Myometrial cell (primary cell): ENCODE results near the gene YIF1A. TPM values are rescaled to one million over a fixed set of nuclear protein-coding genes. Genes with fewer than 3 reads are reported as not detected.

Experiments used
- total RNA-seq: library from RNA; depleted of rRNA; stranded (reverse); fragments of >200 nt; gene quantifications from 2 replicates; pipeline ENCODE4 v1.2.3, GENCODE V29; 2015

Gene YIF1A, protein sequence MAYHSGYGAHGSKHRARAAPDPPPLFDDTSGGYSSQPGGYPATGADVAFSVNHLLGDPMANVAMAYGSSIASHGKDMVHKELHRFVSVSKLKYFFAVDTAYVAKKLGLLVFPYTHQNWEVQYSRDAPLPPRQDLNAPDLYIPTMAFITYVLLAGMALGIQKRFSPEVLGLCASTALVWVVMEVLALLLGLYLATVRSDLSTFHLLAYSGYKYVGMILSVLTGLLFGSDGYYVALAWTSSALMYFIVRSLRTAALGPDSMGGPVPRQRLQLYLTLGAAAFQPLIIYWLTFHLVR
- 239 and 330 TPM in 2 replicates for total RNA-seq

DNA sequence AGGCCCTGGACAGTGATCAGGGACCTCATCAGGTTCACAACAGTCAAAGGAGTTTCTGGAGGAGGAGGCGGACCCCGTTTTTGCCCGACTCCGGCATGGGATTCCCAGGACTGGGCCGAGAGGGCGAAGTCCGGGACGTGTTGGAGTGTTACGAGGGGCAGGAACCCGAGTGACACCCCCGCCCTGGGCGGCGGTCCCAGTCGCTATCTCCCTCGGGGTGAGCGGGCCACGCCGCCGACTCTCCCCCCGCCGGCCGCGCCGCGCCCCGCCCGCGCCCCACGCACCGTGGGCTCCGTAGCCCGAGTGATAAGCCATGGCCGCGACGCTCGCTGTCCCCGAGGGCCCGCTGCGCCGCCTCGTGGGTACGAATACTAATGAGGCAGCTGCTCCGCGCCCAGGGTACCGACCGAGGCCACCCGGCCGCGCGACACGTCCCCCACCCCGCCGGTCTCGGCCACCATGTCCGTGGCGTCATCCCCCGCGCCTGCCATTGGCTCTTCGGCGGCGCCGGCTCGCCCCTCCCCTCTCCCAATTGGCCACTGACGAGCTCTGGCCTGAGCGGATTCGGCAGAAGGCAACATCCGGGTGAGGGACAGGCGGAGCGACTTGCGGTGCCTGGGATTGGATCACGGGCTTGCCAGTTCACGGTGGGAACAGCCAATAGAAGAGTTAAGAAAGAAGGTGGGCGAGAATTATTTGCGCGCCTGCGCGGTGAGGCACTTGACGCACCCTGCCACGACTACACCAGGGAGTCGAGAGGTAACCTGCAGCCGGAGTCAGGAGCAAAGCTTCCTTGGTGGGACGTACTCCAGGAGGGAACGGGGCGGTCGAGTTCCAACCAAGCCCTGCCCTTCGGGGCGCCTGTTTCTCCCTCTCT, at the start of gene YIF1A:
Gene YIF1A (minus strand): TSS at position 473 of the 877 bp plus-strand sequence. CDS start 158 bp downstream, at position 315.

DNA sequence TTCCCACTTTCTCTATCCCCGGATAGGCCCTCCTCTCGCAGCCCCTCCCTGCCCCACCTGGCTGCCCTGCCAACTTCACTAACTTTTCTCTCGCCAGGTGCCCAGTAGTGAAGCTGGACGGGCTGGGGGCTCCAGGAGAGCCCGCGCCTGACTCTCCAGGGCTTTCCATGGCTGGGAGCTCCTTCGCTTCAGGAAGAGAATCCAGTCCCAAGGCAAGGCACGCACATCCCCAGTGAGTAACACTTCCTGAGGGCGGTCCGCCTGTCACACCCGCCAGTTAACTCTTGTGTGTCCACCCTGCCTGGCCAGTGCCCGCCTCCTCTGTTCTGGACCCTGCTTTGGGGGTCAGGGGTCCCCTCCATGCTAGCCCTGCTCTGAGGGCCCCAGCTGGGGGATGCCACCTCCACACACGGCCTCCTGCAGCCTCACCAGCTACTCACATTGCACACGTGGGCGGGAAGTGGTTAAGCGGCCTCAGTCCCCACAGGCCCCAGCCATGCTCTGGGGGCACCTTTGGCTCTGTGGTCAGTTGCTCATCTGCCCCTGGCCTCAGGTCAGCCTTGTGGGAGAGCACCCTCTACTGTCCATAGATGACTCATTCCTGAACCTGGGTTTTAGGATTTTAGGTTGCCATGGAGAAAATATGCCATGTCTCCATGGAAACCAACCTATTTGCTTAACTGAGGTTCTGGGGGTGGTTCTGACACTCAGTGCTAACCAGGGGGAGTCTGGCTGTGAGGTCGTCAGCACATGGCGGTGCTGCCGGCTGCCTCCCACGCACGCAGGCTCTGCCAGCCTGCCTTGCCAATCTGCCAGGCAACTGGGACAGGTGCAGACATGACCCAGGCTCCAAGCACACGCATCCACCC, 47.5 kb upstream of the YIF1A start, which contains the start of gene RIN1:
Gene RIN1 (minus strand): TSS at position 201 of the 869 bp plus-strand sequence. CDS start 32 bp downstream, at position 169.

DNA sequence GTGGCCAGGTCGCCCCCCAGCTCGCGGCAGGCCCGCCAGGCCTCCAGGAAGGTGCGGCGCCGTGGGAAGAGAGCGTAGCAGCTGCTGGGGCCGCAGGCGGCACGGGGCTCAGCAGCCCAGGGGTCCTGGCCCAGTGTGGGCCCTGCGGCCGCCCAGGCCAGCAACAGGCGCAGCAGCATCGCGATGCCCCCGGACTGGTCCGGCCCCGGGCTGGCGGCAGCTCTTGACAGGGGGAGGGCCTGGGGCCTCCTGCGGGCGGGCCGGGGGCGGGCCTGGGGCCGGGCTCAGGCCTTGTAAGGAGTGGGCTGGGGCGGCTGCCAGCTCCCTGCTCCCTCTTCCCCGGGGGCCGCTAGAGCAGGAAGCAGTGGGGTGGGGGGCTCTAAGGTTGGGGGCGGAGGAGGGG, 27.9 kb upstream of the YIF1A start, which contains the start of gene CD248:
Gene CD248 (minus strand): TSS at position 196 of the 403 bp plus-strand sequence. CDS start 17 bp downstream, at position 179.

DNA sequence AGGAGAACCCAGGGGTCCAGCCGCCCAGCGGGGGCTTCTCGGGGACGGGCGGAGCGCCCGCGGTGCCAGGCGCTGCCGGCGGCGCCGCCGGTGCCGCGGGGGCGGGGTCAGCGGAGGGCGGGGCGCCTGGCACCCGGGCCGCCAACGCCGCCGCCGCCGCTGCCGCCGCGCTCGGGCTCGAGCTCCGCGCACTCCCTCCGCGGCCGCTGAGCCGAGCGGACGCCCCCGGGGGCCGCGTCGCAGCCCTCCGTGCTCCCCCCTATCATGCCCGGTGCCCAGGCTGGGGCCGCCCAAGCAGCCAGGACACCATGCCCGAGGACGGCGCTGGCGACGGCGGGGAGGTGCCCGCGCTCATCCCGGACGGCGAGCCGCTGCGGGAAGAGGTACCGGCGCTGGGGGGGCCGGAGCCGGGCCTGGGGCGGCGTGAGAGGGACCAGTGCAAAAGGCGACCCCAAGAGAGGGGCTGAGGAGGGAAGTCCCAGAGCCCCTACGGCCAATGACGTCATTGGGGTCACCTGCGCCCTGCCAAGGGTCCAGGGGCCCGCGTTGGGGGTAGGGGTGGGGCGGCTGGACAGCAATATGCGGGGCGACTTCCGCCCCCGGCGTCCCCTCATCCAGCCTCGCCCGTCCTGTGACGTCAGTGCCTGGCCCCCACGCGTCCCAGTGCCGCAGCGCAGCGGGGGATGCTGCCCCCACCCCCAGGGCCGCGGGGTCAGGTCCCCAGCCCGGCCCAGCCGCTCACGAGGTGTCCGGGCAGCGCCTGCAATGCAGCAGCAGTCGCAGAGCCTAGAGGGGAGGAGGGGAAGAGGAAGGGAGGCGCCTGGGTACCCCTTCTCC, 3.0 kb upstream of the YIF1A start, which contains the start of gene TMEM151A:
Gene TMEM151A (plus strand): TSS at position 189 of the 837 bp plus-strand sequence. CDS start 120 bp downstream, at position 309.

DNA sequence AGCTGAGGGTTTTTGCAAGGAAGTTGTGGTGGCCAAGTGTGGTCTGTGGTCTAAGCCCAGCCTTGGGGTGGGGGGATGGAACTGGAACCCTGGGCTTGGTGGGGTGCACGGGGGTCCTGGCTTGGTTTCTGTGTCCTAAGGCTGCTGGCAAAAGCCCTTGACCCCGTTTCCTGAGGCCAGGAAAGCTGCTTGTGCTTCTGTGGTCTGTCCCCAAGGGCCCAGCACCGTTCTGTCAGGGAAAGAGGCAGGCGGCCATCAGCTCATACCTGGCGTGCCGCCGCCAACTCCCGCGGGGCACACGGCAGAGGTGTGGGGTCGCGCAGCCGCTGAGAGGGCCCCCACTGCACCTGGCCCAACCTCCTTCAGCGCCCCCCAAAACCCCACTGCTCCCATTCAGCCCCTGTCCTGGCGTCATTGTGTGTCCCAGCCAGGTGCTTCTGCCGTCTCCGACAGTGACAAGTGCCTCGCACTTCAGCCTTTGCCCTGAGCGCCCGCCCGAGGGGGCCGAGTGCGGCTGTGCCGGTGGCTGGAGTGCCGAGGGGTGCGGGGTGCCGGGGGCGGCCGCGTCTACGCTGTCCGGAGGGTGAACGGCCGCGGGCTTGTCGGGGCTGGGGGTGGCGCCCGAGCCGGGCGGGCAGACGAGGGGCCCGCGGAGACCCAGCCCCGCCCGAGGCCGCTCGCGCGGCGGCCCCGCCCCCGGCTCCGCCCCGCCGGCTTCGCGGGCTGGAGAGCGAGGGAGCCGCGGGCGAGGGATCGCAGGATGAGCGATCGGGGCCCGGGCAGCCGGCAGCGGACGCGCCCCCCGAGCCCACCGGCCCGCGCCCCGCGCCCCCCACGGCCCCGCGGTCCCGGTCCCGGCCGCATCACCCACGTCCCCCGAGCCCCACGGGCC, 11.2 kb downstream of the YIF1A start, which contains the start of gene CNIH2:
Gene CNIH2 (plus strand): TSS at position 705 of the 892 bp plus-strand sequence. CDS start 282 bp downstream, outside the sequence.

DNA sequence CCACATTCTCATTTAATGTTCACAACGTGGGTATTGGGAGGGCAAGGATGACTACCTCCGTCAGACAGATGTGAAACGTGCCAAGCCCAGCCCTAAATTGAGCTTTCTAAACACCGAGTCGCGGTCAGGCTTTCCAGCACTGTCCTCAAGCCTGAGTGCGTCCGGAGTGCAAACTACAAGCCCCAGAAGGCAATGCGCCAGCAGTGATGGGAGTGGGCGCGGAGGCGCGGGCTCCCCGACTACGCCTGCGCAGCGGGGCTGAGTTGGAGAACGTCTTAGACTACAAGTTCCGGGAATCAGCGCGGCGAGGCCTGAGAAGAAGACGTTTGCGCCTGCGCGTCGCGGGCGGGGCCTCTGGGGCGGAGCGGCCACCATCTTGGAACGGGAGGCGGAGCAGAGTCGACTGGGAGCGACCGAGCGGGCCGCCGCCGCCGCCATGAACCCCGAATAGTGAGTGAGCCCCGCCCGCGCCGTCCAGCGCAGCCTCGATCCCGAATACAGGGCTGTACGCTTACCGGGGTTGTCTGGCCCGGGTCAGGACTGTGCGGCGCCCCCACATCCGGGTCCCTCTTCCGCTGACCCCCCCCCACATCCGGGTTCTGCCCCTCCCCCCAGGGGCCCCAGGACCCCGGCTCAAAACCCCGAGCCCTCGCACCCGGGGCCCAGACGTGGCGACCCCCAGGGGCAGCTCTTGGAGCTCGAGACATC, 20.5 kb downstream of the YIF1A start, which contains the start of gene RAB1B:
Gene RAB1B (plus strand): TSS at position 396 of the 708 bp plus-strand sequence. CDS start 41 bp downstream, at position 437.

Other genes with a start within 250 kb of the YIF1A start
- not detected in 2 replicates for gene GAL3ST3, start 240.0 kb downstream of the YIF1A start, total RNA-seq
- gene SF3B2, start 236.8 kb downstream of the YIF1A start, total RNA-seq: 182 and 206 TPM in 2 replicates
- 20.8 and 22.9 TPM in 2 replicates for gene PACS1, start 218.9 kb downstream of the YIF1A start, total RNA-seq
- gene KLC2, start 31.4 kb downstream of the YIF1A start, total RNA-seq: 13.0 and 16.3 TPM in 2 replicates
- gene RAB1B, start 20.5 kb downstream of the YIF1A start, total RNA-seq: 165 and 169 TPM in 2 replicates
- gene CNIH2, start 11.0 kb downstream of the YIF1A start, total RNA-seq: 0.29 TPM in 1 of 2 replicates, not detected in the other
- gene TMEM151A, start 2.8 kb upstream of the YIF1A start, total RNA-seq: not detected in 2 replicates
- 93.4 and 98.0 TPM in 2 replicates for gene CD248, start 27.9 kb upstream of the YIF1A start, total RNA-seq
- gene RIN1, start 47.3 kb upstream of the YIF1A start, total RNA-seq: 58.8 and 68.3 TPM in 2 replicates
- 64.0 and 74.1 TPM in 2 replicates for gene BRMS1, start 56.0 kb upstream of the YIF1A start, total RNA-seq
- 45.0 and 50.2 TPM in 2 replicates for gene B4GAT1, start 58.5 kb upstream of the YIF1A start, total RNA-seq
- 0.71 and 1.2 TPM in 2 replicates for gene SLC29A2, start 82.6 kb upstream of the YIF1A start, total RNA-seq
- gene NPAS4, start 131.9 kb upstream of the YIF1A start, total RNA-seq: not detected in 2 replicates
- 63.1 and 66.9 TPM in 2 replicates for gene MRPL11, start 149.7 kb upstream of the YIF1A start, total RNA-seq
- 5.3 and 6.3 TPM in 2 replicates for gene PELI3, start 177.8 kb upstream of the YIF1A start, total RNA-seq
- gene DPP3, start 191.3 kb upstream of the YIF1A start, total RNA-seq: 60.1 and 79.0 TPM in 2 replicates
- gene BBS1, start 221.5 kb upstream of the YIF1A start, total RNA-seq: 30.8 and 39.8 TPM in 2 replicates